DND-41 (cell line): ENCODE measurements around the gene SVIL.

Source experiments
- CTCF ChIP-seq: IDR thresholded peaks from 2 replicates; pipeline ENCODE4 v1.5.1; 2012; ENCODE audit warnings: borderline replicate concordance, low read length, moderate library complexity, mild to moderate bottlenecking; ENCODE audit not compliant: poor library complexity, severe bottlenecking; ENCODE audit errors: extremely low read depth
- EZH2 ChIP-seq: IDR thresholded peaks from 3 replicates; pipeline ENCODE4 v1.6.1; 2012; ENCODE audit warnings: borderline replicate concordance, low read depth, mild to moderate bottlenecking, moderate library complexity, low read length, inconsistent platforms; ENCODE audit not compliant: severe bottlenecking

- TF ChIP-seq CTCF (no peak), EZH2 (no peak)
These were observed 112.5 kb downstream of the SVIL start for GRCh38 chr10:29522061-29522855.
